ENCODE data around the gene S100A3.
"Not testable (repeated sequence)": the region's sequence is repeated elsewhere in the genome, so short reads cannot be mapped to it uniquely, and the experiment has no call there.

The S100A3 gene

DNA sequence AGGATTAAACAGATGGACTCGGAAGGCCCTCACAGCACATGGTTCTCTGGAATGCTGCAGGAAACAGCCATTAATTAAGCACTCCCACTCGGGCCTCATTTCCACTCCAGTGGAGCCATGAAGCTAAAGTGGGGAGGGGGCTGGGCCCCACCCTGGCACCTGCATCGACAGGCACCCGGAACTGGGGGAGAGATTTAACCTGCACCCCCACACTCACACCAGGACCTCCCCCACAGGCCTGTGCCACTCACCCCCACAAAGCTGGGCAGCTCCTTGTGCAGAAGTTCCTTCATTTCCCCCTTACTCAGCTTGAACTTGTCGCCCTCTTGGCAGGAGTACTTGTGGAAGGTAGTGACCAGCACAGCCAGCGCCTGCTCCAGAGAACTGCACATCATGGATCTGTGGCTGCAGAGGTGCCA, 14.4 kb upstream of the S100A3 start:
- no peak for TF ChIP-seq Cebpa-rat (IDR thresholded peaks at IDR 0.05)
- Histone ChIP-seq H3K9me3 (no peaks in the 10 kb centered on the region), H3K27me3 (no peaks in the 10 kb centered on the region), H3K27ac (no peak overlapping the region), H4K20me1 (no peaks in the 10 kb centered on the region), H3K36me3 (no peaks in the 10 kb centered on the region), H3K4me2 (no peak overlapping the region), H3K4me3 (no peak overlapping the region), H3K4me1 (peaks cover 48% of the 10 kb centered on the region), H3K9ac (no peak overlapping the region)

- not testable (repeated sequence) for H3K27ac ChIP-seq, H3K4me2 ChIP-seq, H3K9ac ChIP-seq, H3K36me3 ChIP-seq, H3K27me3 ChIP-seq, H3K9me3 ChIP-seq, H3K4me3 ChIP-seq, H4K20me1 ChIP-seq
- peaks cover 34% of the 10 kb centered on the region for H3K4me1 ChIP-seq
Measured at GRCh38 chr1:153562021-153562420, 13.0 kb upstream of the S100A3 start.

GRCh38 chr1:153561466-153561985, 12.5 kb upstream of the S100A3 start:
- Histone ChIP-seq H3K9ac (no peak overlapping the region), H3K4me2 (no peak overlapping the region), H3K36me3 (no peaks in the 10 kb centered on the region)

GRCh38 chr1:153560771-153561465, 11.9 kb upstream of the S100A3 start:
- TF ChIP-seq Cebpa-rat (IDR thresholded peaks at IDR 0.05) = no peak
- Histone ChIP-seq H3K9me3 (no peaks in the 10 kb centered on the region), H3K27ac (no peak overlapping the region), H3K9ac (no peak overlapping the region), H4K20me1 (no peaks in the 10 kb centered on the region), H3K4me3 (no peak overlapping the region), H3K4me2 (no peak overlapping the region), H3K4me1 (peaks cover 23% of the 10 kb centered on the region), H3K36me3 (no peaks in the 10 kb centered on the region), H3K27me3 (no peaks in the 10 kb centered on the region)

More at GRCh38 chr1:153561466-153561985, 12.5 kb upstream of the S100A3 start:
- no peak overlapping the region for H3K27ac ChIP-seq
- no peaks in the 10 kb centered on the region for H3K9me3 ChIP-seq
- H3K4me3 ChIP-seq = no peak overlapping the region
- no peak for TF ChIP-seq Cebpa-rat (IDR thresholded peaks at IDR 0.05)
- H4K20me1 ChIP-seq = no peaks in the 10 kb centered on the region
- H3K4me1 ChIP-seq = peaks cover 29% of the 10 kb centered on the region
- no peaks in the 10 kb centered on the region for H3K27me3 ChIP-seq

DNA sequence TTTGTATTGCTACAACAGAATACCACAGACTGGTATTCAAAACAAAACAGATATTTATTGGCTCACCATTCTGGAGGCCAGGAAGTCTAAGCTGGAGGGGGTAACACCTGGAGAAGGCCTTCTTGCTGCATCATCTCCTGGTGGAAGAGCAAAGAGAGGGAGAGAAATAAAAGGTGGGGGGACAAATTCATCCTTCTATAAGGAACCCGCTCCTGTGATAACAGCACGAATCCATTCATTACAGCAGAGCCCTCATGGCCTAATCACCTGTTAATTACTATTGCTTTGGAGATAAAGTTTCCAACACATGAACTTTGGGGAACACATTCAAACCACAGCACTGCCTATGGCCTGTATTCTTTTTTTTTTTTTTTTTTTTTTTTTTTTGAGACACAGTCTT, 11.2 kb upstream of the S100A3 start:
- H4K20me1 ChIP-seq = no peaks in the 10 kb centered on the region
- no peaks in the 10 kb centered on the region for H3K27me3 ChIP-seq
- no peak overlapping the region for H3K4me3 ChIP-seq
- no peaks in the 10 kb centered on the region for H3K9me3 ChIP-seq
- TF ChIP-seq Cebpa-rat (IDR thresholded peaks at IDR 0.05) = no peak
- H3K4me1 ChIP-seq = peaks cover 16% of the 10 kb centered on the region
- H3K9ac ChIP-seq = no peak overlapping the region
- no peak overlapping the region for H3K4me2 ChIP-seq
- H3K27ac ChIP-seq = no peak overlapping the region
- no peaks in the 10 kb centered on the region for H3K36me3 ChIP-seq

DNA sequence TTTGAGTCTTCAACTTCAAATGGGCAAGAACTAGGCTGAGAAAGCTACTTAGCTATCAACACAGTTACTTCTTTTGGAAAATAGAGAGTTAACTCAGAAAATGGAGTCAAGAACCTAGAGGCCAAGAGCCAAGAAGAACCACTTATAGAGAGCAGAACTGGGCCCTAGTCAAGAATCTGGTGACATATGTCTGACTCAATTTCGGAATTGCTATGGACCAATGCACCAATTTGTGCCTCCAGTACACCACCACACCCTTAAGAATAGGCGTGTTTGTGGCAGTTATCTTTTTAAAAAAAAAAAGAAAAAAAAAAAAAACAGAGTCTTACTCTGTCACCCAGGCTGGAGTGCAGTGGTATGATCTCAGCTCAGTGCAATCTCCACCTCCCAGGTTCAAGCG, 8.8 kb upstream of the S100A3 start:
- no peak overlapping the region for H3K4me2 ChIP-seq
- no peak overlapping the region for H3K4me3 ChIP-seq
- H3K4me1 ChIP-seq = peaks cover 16% of the 10 kb centered on the region
- no peak for TF ChIP-seq Cebpa-rat (IDR thresholded peaks at IDR 0.05)
- H3K9ac ChIP-seq = no peak overlapping the region
- no peak overlapping the region for H3K27ac ChIP-seq
- H4K20me1 ChIP-seq = no peaks in the 10 kb centered on the region
- no peaks in the 10 kb centered on the region for H3K27me3 ChIP-seq
- no peaks in the 10 kb centered on the region for H3K9me3 ChIP-seq
- H3K36me3 ChIP-seq = no peaks in the 10 kb centered on the region

DNA sequence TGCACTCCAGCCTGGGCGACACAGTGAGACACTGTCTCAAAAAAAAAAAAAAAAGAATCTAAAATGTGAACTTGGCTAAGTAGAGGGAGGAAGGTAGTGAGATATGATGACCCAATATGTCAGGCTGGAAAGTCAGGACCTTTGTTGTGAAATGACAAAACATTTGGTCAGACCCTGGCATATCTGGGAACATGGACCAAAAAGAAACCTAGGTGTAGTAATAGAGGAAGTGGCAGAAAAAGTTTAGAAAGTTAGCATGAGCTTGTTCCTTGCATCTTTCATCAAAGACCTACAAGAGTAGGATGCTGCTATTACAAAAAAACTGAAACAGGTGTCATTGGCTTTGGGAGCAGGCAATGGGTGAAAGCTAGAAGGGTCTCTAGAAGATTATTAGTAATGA, 7.3 kb upstream of the S100A3 start:
- H3K36me3 ChIP-seq = no peaks in the 10 kb centered on the region
- no peak for TF ChIP-seq Cebpa-rat (IDR thresholded peaks at IDR 0.05)
- no peak overlapping the region for H3K27ac ChIP-seq
- no peaks in the 10 kb centered on the region for H3K9me3 ChIP-seq
- H3K4me2 ChIP-seq = no peak overlapping the region
- H3K27me3 ChIP-seq = no peaks in the 10 kb centered on the region
- peaks cover 17% of the 10 kb centered on the region for H3K4me1 ChIP-seq
- H4K20me1 ChIP-seq = no peaks in the 10 kb centered on the region
- no peak overlapping the region for H3K9ac ChIP-seq
- no peak overlapping the region for H3K4me3 ChIP-seq

DNA sequence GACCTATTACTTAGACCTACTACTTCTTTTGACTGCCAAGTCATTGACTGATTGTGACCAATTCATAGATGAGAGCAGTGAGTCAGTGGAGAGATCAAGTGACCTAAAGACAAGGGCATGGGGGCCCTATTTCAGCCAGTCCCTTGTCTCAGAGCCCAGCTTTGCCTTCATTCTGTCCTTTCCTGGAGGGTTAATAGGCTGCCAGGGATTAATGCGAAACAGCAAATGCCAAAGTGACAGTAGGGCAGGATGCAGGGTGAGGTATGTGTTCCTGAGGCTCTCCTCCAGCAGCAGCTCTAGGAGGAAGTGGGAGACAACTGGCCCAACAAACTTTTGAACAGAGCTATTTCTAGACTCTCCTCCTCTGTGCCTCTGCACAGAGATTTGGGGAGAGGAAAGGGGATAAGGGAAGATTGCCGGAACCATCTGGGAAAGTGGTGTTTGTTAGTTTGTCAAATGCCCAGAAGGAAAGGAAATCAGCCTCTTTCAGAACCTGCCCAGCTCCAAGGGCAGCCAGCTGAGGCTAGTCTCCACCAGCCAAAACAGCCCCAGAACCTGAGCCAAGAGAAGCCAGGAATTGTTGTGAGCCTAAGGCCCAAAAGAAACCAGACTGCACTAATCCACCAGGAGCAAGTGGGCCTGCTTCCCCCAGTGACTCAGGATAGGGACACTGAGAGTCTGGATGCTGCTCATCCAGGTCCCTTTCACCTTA, 4.9 kb upstream of the S100A3 start:
- peaks cover 41% of the 10 kb centered on the region for H3K4me1 ChIP-seq
- H3K4me2 ChIP-seq = peak overlapping the region; percentile 43
- H3K36me3 ChIP-seq = no peaks in the 10 kb centered on the region
- no peak for TF ChIP-seq Cebpa-rat (IDR thresholded peaks at IDR 0.05)
- H3K4me3 ChIP-seq = no peak overlapping the region
- H3K27me3 ChIP-seq = no peaks in the 10 kb centered on the region
- H4K20me1 ChIP-seq = no peaks in the 10 kb centered on the region
- no peak overlapping the region; the same call in 1 of the 2 replicates for H3K27ac ChIP-seq
- no peak overlapping the region for H3K9ac ChIP-seq
- no peaks in the 10 kb centered on the region for H3K9me3 ChIP-seq

DNA sequence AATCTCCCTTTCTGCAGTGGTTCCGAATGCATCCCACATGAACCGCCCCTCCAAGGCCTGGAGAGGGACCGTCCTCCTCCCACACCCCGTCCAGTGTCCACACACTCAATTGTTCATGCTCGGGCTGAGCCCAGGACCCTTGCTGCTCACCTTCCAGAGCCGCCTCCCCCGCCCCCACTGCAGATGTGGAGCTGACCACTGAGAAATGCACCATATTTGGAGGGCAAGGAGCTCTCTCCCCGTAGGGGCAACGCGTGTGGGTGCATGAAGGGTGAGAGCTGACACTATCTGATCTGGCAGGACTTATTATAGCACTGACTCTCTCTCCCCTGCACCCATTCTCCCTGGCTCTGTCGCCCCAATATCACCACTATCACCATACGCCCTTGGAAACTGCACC, 4.0 kb upstream of the S100A3 start:
- H3K4me3 ChIP-seq = no peak overlapping the region
- no peak overlapping the region for H3K9ac ChIP-seq
- no peaks in the 10 kb centered on the region for H3K27me3 ChIP-seq
- no peak overlapping the region for H3K27ac ChIP-seq
- no peaks in the 10 kb centered on the region for H3K36me3 ChIP-seq
- peak overlapping the region; percentile 43 for H3K4me2 ChIP-seq
- no peaks in the 10 kb centered on the region for H3K9me3 ChIP-seq
- TF ChIP-seq Cebpa-rat (IDR thresholded peaks at IDR 0.05) = no peak
- H3K4me1 ChIP-seq = peaks cover 49% of the 10 kb centered on the region
- H4K20me1 ChIP-seq = no peaks in the 10 kb centered on the region

- H3K4me1 ChIP-seq = peaks cover 57% of the 10 kb centered on the region
- H3K9ac ChIP-seq = no peak overlapping the region
- no peak for TF ChIP-seq Cebpa-rat (IDR thresholded peaks at IDR 0.05)
- no peak overlapping the region for H3K4me2 ChIP-seq
- no peaks in the 10 kb centered on the region for H3K36me3 ChIP-seq
- H3K4me3 ChIP-seq = no peak overlapping the region
- no peak overlapping the region for H3K27ac ChIP-seq
- H3K27me3 ChIP-seq = no peaks in the 10 kb centered on the region
- H3K9me3 ChIP-seq = no peaks in the 10 kb centered on the region
- no peaks in the 10 kb centered on the region for H4K20me1 ChIP-seq
Measured at GRCh38 chr1:153552335-153552734, 3.3 kb upstream of the S100A3 start.
